IPS DF 4.7 (cell line): ENCODE data around the gene ACKR2.
"Not testable (repeated sequence)": the region's sequence is repeated elsewhere in the genome, so short reads cannot be mapped to it uniquely, and the experiment has no call there.

Experiments used
- DNase-seq: peaks from one replicate; pipeline ENCODE4 v3.0.0-alpha.2; 2013; ENCODE audit warnings: low spot score; ENCODE audit errors: extremely low read depth

Gene ACKR2

GRCh38 chr3:42801784-42802183 is 7.5 kb upstream of the ACKR2 start:
- DNase-seq: no peak

GRCh38 chr3:42802876-42803413 is 6.3 kb upstream of the ACKR2 start:
- DNase-seq: no peak

- no peak for DNase-seq
Observed at GRCh38 chr3:42803414-42804105, 5.7 kb upstream of the ACKR2 start.

- DNase-seq: peak; percentile 75
Observed at GRCh38 chr3:42804106-42804830, 5.0 kb upstream of the ACKR2 start, which contains the start of gene HIGD1A. Gene HIGD1A (minus strand): TSS chr3:42804490. CDS start chr3:42794253, 10,237 bp downstream.

GRCh38 chr3:42804831-42805132 is 4.5 kb upstream of the ACKR2 start:
- no peak for DNase-seq

- DNase-seq: no peak
Observed at GRCh38 chr3:42805141-42805821, 4.0 kb upstream of the ACKR2 start.

- DNase-seq: no peak
Observed at GRCh38 chr3:42807929-42808328, 1.3 kb upstream of the ACKR2 start.

GRCh38 chr3:42810706-42811105 is 1.5 kb downstream of the ACKR2 start:
- DNase-seq: not testable (repeated sequence)

- not testable (repeated sequence) for DNase-seq
Observed at GRCh38 chr3:42811118-42811883, 2.1 kb downstream of the ACKR2 start.

GRCh38 chr3:42814246-42814645 is 5.0 kb downstream of the ACKR2 start:
- no peak for DNase-seq

GRCh38 chr3:42814914-42815507 is 5.8 kb downstream of the ACKR2 start:
- no peak for DNase-seq

- DNase-seq: no peak
Observed at GRCh38 chr3:42815826-42816225, 6.6 kb downstream of the ACKR2 start.

GRCh38 chr3:42819351-42819965 is 10.2 kb downstream of the ACKR2 start:
- DNase-seq: no peak

- no peak for DNase-seq
Observed at GRCh38 chr3:42820746-42821051, 11.5 kb downstream of the ACKR2 start.

GRCh38 chr3:42822828-42823227 is 13.6 kb downstream of the ACKR2 start:
- no peak for DNase-seq

GRCh38 chr3:42823351-42823750 is 14.1 kb downstream of the ACKR2 start:
- DNase-seq: no peak

- DNase-seq: no peak
Observed at GRCh38 chr3:42826141-42826540, 16.9 kb downstream of the ACKR2 start.

GRCh38 chr3:42827023-42827422 is 17.8 kb downstream of the ACKR2 start:
- no peak for DNase-seq

GRCh38 chr3:42827654-42828053 is 18.4 kb downstream of the ACKR2 start:
- DNase-seq: no peak

GRCh38 chr3:42829083-42829627 is 19.9 kb downstream of the ACKR2 start:
- DNase-seq: no peak
